Brain microvascular endothelial cell (primary cell): ENCODE measurements around the gene MAPK9.
A peak's percentile ranks its signal among the peaks of the same experiment; 100 is the strongest.

Experiments used
- DNase-seq: peaks from one replicate; pipeline ENCODE4 v3.0.0-alpha.2; 2020
- H3K27ac ChIP-seq: fragments of 250-450 bp; sonication (Bioruptor Pico); 2 replicates; pipeline ENCODE4 v1.5.1; 2020; ENCODE audit warnings: mild to moderate bottlenecking, moderate library complexity
- H3K27me3 ChIP-seq: fragments of 250-450 bp; sonication (Bioruptor Pico); replicated peaks from 2 replicates; pipeline ENCODE4 v1.5.1; 2020; ENCODE audit warnings: mild to moderate bottlenecking
- H3K36me3 ChIP-seq: fragments of 250-450 bp; sonication (Bioruptor Pico); replicated peaks from 2 replicates; pipeline ENCODE4 v1.5.1; 2020; ENCODE audit warnings: mild to moderate bottlenecking
- H3K4me3 ChIP-seq: 2 replicates; pipeline ENCODE4 v1.5.1; 2011; ENCODE audit warnings: low read depth, mild to moderate bottlenecking, control low read depth, low read length, moderate library complexity
- in situ Hi-C: cut with HindIII; loops from 2 replicates; pipeline ENCODE4 v1.10.0; 2017; ENCODE audit warnings: low sequenced_read_pairs, low pct_ligation_motif_present
- TF ChIP-seq, protein P1 (sequence below): IDR thresholded peaks from 2 replicates; pipeline ENCODE4 v1.5.1; 2011; ENCODE audit warnings: low read depth, mild to moderate bottlenecking, moderate library complexity, low read length, control low read depth, inconsistent platforms; ENCODE audit errors: missing control alignments

MAPK9 gene

GRCh38 chr5:180323160-180323559 lies 31.3 kb upstream of the MAPK9 start:
- Histone ChIP-seq H3K4me3 (no peak overlapping the region), H3K36me3 (peaks cover 54% of the 10 kb centered on the region), H3K27me3 (no peaks in the 10 kb centered on the region), H3K27ac (no peak overlapping the region)
- no peak for DNase-seq
- in situ Hi-C loops, result no loop called here
- TF ChIP-seq, protein P1, sequence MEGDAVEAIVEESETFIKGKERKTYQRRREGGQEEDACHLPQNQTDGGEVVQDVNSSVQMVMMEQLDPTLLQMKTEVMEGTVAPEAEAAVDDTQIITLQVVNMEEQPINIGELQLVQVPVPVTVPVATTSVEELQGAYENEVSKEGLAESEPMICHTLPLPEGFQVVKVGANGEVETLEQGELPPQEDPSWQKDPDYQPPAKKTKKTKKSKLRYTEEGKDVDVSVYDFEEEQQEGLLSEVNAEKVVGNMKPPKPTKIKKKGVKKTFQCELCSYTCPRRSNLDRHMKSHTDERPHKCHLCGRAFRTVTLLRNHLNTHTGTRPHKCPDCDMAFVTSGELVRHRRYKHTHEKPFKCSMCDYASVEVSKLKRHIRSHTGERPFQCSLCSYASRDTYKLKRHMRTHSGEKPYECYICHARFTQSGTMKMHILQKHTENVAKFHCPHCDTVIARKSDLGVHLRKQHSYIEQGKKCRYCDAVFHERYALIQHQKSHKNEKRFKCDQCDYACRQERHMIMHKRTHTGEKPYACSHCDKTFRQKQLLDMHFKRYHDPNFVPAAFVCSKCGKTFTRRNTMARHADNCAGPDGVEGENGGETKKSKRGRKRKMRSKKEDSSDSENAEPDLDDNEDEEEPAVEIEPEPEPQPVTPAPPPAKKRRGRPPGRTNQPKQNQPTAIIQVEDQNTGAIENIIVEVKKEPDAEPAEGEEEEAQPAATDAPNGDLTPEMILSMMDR, result no peak

DNA sequence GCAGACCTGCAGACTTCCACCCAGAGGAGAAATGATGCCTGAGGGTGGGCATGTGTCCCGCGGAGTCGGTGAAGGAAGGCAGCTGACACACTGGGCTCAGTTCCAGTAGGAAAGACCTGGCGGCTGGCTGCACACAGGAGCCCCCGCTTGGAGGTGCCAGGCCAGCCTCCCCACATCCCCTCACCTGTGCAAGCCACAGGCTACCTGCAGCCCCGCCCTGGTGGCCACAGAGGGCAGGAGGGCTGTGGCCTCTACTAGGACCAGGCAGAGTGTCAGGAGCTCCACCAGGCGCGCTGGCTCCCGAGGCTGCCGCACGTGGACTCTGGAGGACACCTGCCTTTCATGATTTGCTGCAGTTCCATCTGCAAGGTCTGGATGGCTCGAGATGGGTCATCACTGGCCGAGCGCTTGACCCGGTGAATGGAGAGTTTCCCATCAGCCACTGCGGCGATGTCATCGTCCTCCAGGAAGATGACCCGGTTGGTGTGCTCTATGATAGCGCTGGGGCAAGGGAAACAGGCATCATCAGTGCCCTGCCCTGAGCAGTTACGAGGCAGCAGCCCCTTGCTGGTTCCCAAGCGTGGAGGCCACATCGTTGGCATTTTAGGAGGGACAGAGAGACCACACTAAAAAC lies 26.7 kb upstream of the MAPK9 start:
- DNase-seq, result no peak
- in situ Hi-C loops, result no loop called here
- H3K36me3 ChIP-seq, result peaks cover 60% of the 10 kb centered on the region

GRCh38 chr5:180316586-180316985 lies 24.7 kb upstream of the MAPK9 start:
- TF ChIP-seq, protein P1, result no peak
- Histone ChIP-seq H3K36me3 (peaks cover 57% of the 10 kb centered on the region), H3K27ac (no peak overlapping the region), H3K4me3 (no peak overlapping the region), H3K27me3 (no peaks in the 10 kb centered on the region)
- in situ Hi-C loops, result no loop called here
- no peak for DNase-seq

More for the DNA sequence above, 26.7 kb upstream of the MAPK9 start:
- H3K27ac ChIP-seq, result no peak overlapping the region
- TF ChIP-seq, protein P1, result no peak
- H3K27me3 ChIP-seq, result no peaks in the 10 kb centered on the region
- no peak overlapping the region for H3K4me3 ChIP-seq

GRCh38 chr5:180315762-180316212 lies 23.9 kb upstream of the MAPK9 start:
- Histone ChIP-seq H3K36me3 (peaks cover 54% of the 10 kb centered on the region), H3K4me3 (no peak overlapping the region), H3K27me3 (no peaks in the 10 kb centered on the region), H3K27ac (no peak overlapping the region)
- TF ChIP-seq, protein P1, result peak; percentile 99
- DNase-seq, result peak; percentile 28
- in situ Hi-C loops, result no loop called here

GRCh38 chr5:180313677-180314505 lies 22.0 kb upstream of the MAPK9 start:
- TF ChIP-seq, protein P1, result no peak
- no peak overlapping the region for H3K27ac ChIP-seq
- H3K27me3 ChIP-seq, result no peaks in the 10 kb centered on the region
- in situ Hi-C loops, result no loop called here
- no peak overlapping the region for H3K4me3 ChIP-seq
- no peak for DNase-seq
- peaks cover 56% of the 10 kb centered on the region for H3K36me3 ChIP-seq
